ENCODE measurements around the gene SIPA1L3.
A peak's percentile ranks its signal among the peaks of the same experiment; 100 is the strongest.

The SIPA1L3 gene

DNA sequence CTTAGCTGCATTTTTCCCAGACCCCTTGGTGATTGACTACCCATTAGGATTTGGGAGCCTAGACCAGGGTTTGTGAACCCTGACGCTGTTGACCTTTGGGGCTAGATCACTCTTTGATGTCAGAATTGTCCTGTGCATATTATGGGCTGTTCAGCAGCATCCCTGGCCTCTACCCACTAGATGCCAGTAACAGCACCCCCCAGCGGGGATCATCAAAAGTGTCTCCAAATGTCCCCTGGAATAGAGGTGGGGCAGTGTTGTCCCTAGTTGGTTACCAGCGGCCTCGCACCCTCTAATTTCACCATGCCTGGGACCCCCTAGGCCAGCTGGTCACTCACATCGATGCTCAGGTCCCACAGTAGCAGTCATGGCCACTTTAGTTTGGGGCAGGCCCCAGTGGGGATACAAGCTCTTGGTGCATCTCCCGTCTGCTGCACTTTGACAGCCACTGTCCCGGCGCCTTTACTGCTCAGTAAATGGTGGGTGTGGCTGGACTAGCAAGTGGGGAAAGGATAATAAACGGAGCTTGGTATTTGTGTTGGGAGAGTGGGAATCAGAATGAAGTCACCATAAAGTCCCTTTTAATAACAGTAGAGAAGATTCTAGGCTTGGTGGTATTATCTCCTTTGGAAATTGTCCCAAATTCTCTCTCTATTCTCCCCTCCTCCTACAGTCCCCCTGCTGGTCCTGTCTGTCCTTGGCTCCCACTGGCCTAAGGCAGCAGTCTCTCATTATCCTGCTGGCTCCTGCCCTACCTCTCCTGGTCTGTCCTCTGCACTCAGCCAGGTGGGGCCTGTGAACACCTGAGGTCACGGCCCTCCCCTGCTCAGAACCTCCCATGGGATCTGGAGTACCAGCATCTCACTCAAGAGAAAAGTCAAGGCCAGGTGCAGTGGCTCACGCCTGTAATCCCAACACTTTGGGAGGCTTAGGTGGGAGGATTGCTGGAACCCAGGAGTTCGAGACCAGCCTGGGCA lies 80.6 kb downstream of the SIPA1L3 start:
- Histone ChIP-seq H3K9me3 (replicated peaks; ENCODE audit: insufficient read depth, low read length) (no peaks in the 10 kb centered on the region), H3K36me3 (replicated peaks; ENCODE audit: insufficient read depth, low read length) (no peaks in the 10 kb centered on the region), H3K4me3 (ENCODE audit: low read length) (no peak overlapping the region), H3K79me2 (ENCODE audit: low read length) (no peaks in the 10 kb centered on the region), H2AFZ (ENCODE audit: low read length) (no peak overlapping the region), H3K27ac (ENCODE audit: low read length) (no peak overlapping the region), H3K4me2 (ENCODE audit: low read depth, low read length) (no peak overlapping the region), H4K20me1 (ENCODE audit: insufficient read depth, low read length) (no peaks in the 10 kb centered on the region), H3K9ac (ENCODE audit: low read length) (no peak overlapping the region), H3K4me1 (ENCODE audit: low read length) (no peaks in the 10 kb centered on the region), H3F3A (ENCODE audit: insufficient read depth, low read length) (no peaks in the 10 kb centered on the region), H3K27me3 (replicated peaks; ENCODE audit: insufficient read depth, low read length) (no peaks in the 10 kb centered on the region), H3K9me2 (replicated peaks; ENCODE audit: insufficient read depth, low read length) (no peaks in the 10 kb centered on the region)
- no peak for DNase-seq
- TF ChIP-seq EZH2 (optimal IDR thresholded peaks at IDR 0.05; ENCODE audit: low read depth, low read length) (no peak), EZH2phosphoT487 (IDR thresholded peaks at IDR 0.05; ENCODE audit: low read length) (no peak)
- TF ChIP-seq, protein P1, sequence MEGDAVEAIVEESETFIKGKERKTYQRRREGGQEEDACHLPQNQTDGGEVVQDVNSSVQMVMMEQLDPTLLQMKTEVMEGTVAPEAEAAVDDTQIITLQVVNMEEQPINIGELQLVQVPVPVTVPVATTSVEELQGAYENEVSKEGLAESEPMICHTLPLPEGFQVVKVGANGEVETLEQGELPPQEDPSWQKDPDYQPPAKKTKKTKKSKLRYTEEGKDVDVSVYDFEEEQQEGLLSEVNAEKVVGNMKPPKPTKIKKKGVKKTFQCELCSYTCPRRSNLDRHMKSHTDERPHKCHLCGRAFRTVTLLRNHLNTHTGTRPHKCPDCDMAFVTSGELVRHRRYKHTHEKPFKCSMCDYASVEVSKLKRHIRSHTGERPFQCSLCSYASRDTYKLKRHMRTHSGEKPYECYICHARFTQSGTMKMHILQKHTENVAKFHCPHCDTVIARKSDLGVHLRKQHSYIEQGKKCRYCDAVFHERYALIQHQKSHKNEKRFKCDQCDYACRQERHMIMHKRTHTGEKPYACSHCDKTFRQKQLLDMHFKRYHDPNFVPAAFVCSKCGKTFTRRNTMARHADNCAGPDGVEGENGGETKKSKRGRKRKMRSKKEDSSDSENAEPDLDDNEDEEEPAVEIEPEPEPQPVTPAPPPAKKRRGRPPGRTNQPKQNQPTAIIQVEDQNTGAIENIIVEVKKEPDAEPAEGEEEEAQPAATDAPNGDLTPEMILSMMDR (IDR thresholded peaks at IDR 0.05; ENCODE audit: low read length): peak; percentile 13; the same call in 1 of the 2 replicates

- Histone ChIP-seq H3K9me3 (replicated peaks; ENCODE audit: insufficient read depth, low read length) (no peaks in the 10 kb centered on the region), H2AFZ (ENCODE audit: low read length) (no peak overlapping the region), H3K4me3 (ENCODE audit: low read length) (no peak overlapping the region), H3K27me3 (replicated peaks; ENCODE audit: insufficient read depth, low read length) (no peaks in the 10 kb centered on the region), H3K27ac (ENCODE audit: low read length) (no peak overlapping the region), H3K36me3 (replicated peaks; ENCODE audit: insufficient read depth, low read length) (no peaks in the 10 kb centered on the region), H3K9me2 (replicated peaks; ENCODE audit: insufficient read depth, low read length) (no peaks in the 10 kb centered on the region), H3K79me2 (ENCODE audit: low read length) (no peaks in the 10 kb centered on the region), H3K4me2 (ENCODE audit: low read depth, low read length) (no peak overlapping the region), H3K9ac (ENCODE audit: low read length) (no peak overlapping the region), H4K20me1 (ENCODE audit: insufficient read depth, low read length) (no peaks in the 10 kb centered on the region), H3K4me1 (ENCODE audit: low read length) (no peaks in the 10 kb centered on the region), H3F3A (ENCODE audit: insufficient read depth, low read length) (no peaks in the 10 kb centered on the region)
- TF ChIP-seq EZH2phosphoT487 (IDR thresholded peaks at IDR 0.05; ENCODE audit: low read length) (no peak), EZH2 (optimal IDR thresholded peaks at IDR 0.05; ENCODE audit: low read depth, low read length) (no peak)
- TF ChIP-seq, protein P1 (IDR thresholded peaks at IDR 0.05; ENCODE audit: low read length): no peak
- DNase-seq: no peak
These were observed 82.0 kb downstream of the SIPA1L3 start for GRCh38 chr19:37988758-37989635.

DNA sequence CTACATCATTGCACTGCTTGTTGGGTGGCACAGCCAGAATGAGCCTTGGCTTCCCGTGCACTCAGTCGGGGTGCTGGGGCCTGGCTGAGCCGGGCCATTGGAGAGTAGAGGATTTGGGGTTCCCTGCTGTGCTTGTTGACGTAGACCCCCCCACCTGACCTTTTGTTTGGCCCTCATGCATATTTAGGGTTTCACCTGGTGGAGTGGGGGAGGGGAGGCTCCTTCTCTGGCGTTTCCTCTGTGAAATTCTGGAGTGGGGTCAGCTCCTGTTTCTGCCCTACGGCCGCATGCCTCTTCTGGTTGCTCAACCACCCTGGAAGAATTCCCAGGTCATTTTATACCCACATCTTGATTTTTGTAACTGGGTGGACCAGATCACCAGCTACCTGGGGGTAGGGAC lies 82.8 kb downstream of the SIPA1L3 start:
- H3K79me2 ChIP-seq (ENCODE audit: low read length): no peaks in the 10 kb centered on the region
- H3K4me2 ChIP-seq (ENCODE audit: low read depth, low read length): no peak overlapping the region
- no peak overlapping the region for H3K9ac ChIP-seq (ENCODE audit: low read length)
- H3K27me3 ChIP-seq (replicated peaks; ENCODE audit: insufficient read depth, low read length): no peaks in the 10 kb centered on the region
- no peak for DNase-seq
- H3F3A ChIP-seq (ENCODE audit: insufficient read depth, low read length): no peaks in the 10 kb centered on the region
- H3K9me2 ChIP-seq (replicated peaks; ENCODE audit: insufficient read depth, low read length): no peaks in the 10 kb centered on the region
- no peak overlapping the region for H3K4me3 ChIP-seq (ENCODE audit: low read length)
- H3K9me3 ChIP-seq (replicated peaks; ENCODE audit: insufficient read depth, low read length): no peaks in the 10 kb centered on the region
- H3K27ac ChIP-seq (ENCODE audit: low read length): no peak overlapping the region
- no peaks in the 10 kb centered on the region for H3K36me3 ChIP-seq (replicated peaks; ENCODE audit: insufficient read depth, low read length)
- no peak overlapping the region for H2AFZ ChIP-seq (ENCODE audit: low read length)
- H3K4me1 ChIP-seq (ENCODE audit: low read length): no peaks in the 10 kb centered on the region
- H4K20me1 ChIP-seq (ENCODE audit: insufficient read depth, low read length): no peaks in the 10 kb centered on the region
- no peak for TF ChIP-seq EZH2 (optimal IDR thresholded peaks at IDR 0.05; ENCODE audit: low read depth, low read length)
- no peak for TF ChIP-seq EZH2phosphoT487 (IDR thresholded peaks at IDR 0.05; ENCODE audit: low read length)
- TF ChIP-seq, protein P1 (IDR thresholded peaks at IDR 0.05; ENCODE audit: low read length): no peak
